Measurements from ENCODE around the gene IL3. TPM values are rescaled to one million over a fixed set of nuclear protein-coding genes. Genes with fewer than 3 reads are reported as not detected.

IL3 gene
- total and polyA plus RNA-seq, 9 of the 15 experiments (the other 6 are each of a cell fraction or from before 2014, with no cell fraction given) = not detected

DNA sequence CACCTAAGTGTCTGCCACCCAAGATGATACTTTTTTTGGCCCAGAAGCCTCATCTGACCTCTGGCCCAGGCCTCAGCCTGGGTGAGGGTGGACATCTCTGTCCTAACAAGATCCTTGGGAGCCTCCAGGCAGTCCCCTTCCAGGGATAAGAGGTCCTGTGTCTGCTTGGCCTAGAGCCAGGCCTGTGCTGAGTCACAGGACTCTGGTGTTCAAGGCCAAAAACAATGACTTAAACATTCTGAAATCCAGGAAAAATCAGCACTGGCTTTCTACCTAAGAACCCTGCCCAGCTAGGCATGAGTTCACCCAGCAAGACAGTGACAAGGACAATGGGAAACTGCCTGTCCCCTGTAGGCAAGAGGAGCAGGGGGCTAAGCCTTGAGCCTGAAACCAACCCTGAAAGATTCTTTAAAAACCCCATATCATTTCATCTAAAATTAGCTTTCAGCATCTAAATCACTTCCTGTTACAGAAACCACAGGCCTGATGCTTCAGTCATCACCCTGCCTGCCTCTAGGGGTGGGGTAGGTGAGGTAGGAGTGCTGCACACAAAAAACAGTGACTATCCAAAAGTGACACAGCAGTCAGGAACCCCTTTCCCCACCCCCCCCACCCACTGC, 43.0 kb downstream of the IL3 start (continued):
- TF ChIP-seq ZNF133 (CRISPR knock-in tag; IDR thresholded peaks at IDR 0.05) = no peak
- TF ChIP-seq NONO (IDR thresholded peaks at IDR 0.05; ENCODE audit: low read depth in 2 of 2, low read length in 1 of 2) = no peak
- TF ChIP-seq FUS (optimal IDR thresholded peaks at IDR 0.05; ENCODE audit: low read depth, low read length) = no peak
- TF ChIP-seq, protein P1, sequence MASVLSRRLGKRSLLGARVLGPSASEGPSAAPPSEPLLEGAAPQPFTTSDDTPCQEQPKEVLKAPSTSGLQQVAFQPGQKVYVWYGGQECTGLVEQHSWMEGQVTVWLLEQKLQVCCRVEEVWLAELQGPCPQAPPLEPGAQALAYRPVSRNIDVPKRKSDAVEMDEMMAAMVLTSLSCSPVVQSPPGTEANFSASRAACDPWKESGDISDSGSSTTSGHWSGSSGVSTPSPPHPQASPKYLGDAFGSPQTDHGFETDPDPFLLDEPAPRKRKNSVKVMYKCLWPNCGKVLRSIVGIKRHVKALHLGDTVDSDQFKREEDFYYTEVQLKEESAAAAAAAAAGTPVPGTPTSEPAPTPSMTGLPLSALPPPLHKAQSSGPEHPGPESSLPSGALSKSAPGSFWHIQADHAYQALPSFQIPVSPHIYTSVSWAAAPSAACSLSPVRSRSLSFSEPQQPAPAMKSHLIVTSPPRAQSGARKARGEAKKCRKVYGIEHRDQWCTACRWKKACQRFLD (CRISPR knock-in tag; IDR thresholded peaks at IDR 0.05) = peak; percentile 95
- TF ChIP-seq PHF20 (IDR thresholded peaks at IDR 0.05; ENCODE audit: partially characterized antibody) = no peak
- TF ChIP-seq, protein P2, sequence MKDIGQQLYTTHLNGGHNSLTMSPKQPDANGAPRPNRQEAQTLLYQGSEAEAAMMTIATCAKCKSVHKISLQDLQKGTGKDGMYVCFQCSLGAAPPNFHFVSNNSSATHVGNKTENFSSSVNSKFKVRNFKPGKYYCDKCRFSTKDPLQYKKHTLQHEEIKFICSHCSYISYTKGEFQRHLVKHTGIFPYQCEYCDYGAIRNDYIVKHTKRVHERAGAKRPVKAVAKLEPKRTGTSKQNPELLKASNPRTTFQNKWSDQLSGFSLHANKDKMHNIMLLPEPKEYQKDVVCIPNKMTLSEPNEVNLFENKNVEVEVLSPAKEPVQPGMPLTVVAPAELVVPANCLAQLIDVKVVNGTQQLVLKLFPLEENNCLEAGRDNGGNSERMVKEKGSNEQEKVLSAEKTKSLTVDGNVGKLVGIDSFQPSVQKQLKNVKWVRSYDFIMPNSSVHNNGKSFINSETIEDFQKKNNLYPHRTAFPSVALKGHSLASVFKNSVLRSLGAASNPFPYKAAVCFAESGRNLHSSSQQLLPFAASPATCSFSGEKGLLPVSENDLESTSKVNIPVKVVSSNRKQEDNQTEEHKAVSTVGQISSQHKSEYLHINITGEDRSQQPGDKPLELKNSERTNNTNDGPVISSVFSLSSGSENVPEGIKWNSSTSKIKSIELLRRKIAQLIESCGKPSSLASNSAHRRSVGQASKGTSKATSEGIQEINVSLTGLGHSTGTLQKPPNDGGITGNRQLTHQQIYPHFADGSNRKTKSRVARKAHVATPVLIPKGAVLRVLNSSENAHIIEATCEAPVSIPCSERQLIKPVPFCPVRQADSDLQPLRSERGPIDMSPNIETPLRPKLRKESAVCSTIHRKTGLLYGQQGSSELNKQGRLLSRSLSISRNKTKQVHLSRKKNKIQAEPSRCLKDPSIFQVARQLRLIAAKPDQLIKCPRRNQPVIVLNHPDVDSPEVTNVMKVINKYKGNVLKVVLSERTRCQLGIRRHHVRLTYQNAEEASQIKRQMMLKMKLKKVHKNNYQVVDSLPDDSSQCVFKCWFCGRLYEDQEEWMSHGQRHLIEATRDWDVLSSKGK (CRISPR knock-in tag; IDR thresholded peaks at IDR 0.05) = no peak
- TF ChIP-seq ZNF134 (CRISPR knock-in tag; conservative IDR thresholded peaks at IDR 0.05) = no peak
- TF ChIP-seq U2AF2 (optimal IDR thresholded peaks at IDR 0.05; ENCODE audit: low read depth, low read length) = no peak
- TF ChIP-seq ATF1 (CRISPR knock-in tag; IDR thresholded peaks at IDR 0.05) = no peak
- peak; percentile 58 for TF ChIP-seq ATF1 (tag; IDR thresholded peaks at IDR 0.05)
- TF ChIP-seq SMARCE1 (IDR thresholded peaks at IDR 0.05) = peak; percentile 92
- peak; percentile 82 for TF ChIP-seq SMARCC2 (IDR thresholded peaks at IDR 0.05; ENCODE audit: low read depth)
- TF ChIP-seq, protein P3, sequence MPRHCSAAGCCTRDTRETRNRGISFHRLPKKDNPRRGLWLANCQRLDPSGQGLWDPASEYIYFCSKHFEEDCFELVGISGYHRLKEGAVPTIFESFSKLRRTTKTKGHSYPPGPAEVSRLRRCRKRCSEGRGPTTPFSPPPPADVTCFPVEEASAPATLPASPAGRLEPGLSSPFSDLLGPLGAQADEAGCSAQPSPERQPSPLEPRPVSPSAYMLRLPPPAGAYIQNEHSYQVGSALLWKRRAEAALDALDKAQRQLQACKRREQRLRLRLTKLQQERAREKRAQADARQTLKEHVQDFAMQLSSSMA (CRISPR knock-in tag; IDR thresholded peaks at IDR 0.05) = no peak
- TF ChIP-seq RBM14 (IDR thresholded peaks at IDR 0.05; ENCODE audit: borderline replicate concordance, insufficient read depth, low read depth, low read length) = no peak
- TF ChIP-seq, protein P4, sequence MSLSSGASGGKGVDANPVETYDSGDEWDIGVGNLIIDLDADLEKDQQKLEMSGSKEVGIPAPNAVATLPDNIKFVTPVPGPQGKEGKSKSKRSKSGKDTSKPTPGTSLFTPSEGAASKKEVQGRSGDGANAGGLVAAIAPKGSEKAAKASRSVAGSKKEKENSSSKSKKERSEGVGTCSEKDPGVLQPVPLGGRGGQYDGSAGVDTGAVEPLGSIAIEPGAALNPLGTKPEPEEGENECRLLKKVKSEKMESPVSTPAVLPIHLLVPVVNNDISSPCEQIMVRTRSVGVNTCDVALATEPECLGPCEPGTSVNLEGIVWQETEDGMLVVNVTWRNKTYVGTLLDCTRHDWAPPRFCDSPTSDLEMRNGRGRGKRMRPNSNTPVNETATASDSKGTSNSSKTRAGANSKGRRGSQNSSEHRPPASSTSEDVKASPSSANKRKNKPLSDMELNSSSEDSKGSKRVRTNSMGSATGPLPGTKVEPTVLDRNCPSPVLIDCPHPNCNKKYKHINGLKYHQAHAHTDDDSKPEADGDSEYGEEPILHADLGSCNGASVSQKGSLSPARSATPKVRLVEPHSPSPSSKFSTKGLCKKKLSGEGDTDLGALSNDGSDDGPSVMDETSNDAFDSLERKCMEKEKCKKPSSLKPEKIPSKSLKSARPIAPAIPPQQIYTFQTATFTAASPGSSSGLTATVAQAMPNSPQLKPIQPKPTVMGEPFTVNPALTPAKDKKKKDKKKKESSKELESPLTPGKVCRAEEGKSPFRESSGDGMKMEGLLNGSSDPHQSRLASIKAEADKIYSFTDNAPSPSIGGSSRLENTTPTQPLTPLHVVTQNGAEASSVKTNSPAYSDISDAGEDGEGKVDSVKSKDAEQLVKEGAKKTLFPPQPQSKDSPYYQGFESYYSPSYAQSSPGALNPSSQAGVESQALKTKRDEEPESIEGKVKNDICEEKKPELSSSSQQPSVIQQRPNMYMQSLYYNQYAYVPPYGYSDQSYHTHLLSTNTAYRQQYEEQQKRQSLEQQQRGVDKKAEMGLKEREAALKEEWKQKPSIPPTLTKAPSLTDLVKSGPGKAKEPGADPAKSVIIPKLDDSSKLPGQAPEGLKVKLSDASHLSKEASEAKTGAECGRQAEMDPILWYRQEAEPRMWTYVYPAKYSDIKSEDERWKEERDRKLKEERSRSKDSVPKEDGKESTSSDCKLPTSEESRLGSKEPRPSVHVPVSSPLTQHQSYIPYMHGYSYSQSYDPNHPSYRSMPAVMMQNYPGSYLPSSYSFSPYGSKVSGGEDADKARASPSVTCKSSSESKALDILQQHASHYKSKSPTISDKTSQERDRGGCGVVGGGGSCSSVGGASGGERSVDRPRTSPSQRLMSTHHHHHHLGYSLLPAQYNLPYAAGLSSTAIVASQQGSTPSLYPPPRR (CRISPR knock-in tag; IDR thresholded peaks at IDR 0.05; ENCODE audit: borderline replicate concordance) = no peak; the same call in 1 of the 2 replicates
- no peak for TF ChIP-seq PPARD (CRISPR knock-in tag; IDR thresholded peaks at IDR 0.05)
- no peak for TF ChIP-seq TSC22D4 (tag; IDR thresholded peaks at IDR 0.05)
- no peak for TF ChIP-seq RBM22 (IDR thresholded peaks at IDR 0.05; ENCODE audit: low read depth, low read length, poor library complexity, severe bottlenecking)

Data from K562 (cell line).